ENCODE measurements around the gene PDE4D.

DNA sequence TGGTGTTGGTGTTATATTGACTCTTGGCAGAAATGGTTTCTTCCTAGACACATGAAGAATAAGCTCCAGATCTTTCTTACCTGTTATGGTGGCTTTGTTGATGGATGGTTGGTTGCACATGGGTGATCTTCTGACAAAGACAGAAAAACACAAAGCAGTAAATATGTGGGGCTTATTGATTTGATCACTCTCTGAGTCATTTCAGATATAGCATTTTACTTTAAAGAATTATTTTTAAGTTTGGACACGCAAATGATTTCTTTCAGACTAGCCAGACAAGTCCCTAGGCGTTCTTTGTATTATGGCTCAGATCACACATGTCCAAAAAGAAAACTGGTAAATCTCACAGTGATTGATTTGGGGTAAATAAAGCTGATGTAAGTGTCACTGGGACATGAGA, 713.0 kb downstream of the PDE4D start:
- TF ChIP-seq, protein P1, sequence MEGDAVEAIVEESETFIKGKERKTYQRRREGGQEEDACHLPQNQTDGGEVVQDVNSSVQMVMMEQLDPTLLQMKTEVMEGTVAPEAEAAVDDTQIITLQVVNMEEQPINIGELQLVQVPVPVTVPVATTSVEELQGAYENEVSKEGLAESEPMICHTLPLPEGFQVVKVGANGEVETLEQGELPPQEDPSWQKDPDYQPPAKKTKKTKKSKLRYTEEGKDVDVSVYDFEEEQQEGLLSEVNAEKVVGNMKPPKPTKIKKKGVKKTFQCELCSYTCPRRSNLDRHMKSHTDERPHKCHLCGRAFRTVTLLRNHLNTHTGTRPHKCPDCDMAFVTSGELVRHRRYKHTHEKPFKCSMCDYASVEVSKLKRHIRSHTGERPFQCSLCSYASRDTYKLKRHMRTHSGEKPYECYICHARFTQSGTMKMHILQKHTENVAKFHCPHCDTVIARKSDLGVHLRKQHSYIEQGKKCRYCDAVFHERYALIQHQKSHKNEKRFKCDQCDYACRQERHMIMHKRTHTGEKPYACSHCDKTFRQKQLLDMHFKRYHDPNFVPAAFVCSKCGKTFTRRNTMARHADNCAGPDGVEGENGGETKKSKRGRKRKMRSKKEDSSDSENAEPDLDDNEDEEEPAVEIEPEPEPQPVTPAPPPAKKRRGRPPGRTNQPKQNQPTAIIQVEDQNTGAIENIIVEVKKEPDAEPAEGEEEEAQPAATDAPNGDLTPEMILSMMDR (IDR thresholded peaks at IDR 0.05) = no peak
- TF ChIP-seq POLR2A (IDR thresholded peaks at IDR 0.05) = no peak

Data from right lobe of liver (tissue), 4 donors.